SK-N-SH (cell line): ENCODE results near the gene ENTPD7.
A peak's percentile ranks its signal among the peaks of the same experiment; 100 is the strongest.

Experiments
- CTCF ChIP-seq: fragments of 200-600 bp; sonication (generic); IDR thresholded peaks from 2 replicates; pipeline ENCODE4 v1.6.1; 2017; ENCODE audit warnings: antibody characterized with exemption, mild to moderate bottlenecking, moderate library complexity
- MAX ChIP-seq: IDR thresholded peaks from 2 replicates; pipeline ENCODE4 v1.4.0; 2012; ENCODE audit warnings: low read depth
- MXI1 ChIP-seq: IDR thresholded peaks from 2 replicates; pipeline ENCODE4 v1.6.1; 2012; ENCODE audit warnings: mild to moderate bottlenecking, low read depth, low read length, improper control_type of control experiment
- REST ChIP-seq: IDR thresholded peaks from 2 replicates; pipeline ENCODE4 v1.6.1; 2012; ENCODE audit warnings: mild to moderate bottlenecking, low read depth, low read length, moderate library complexity
- USF1 ChIP-seq: IDR thresholded peaks from 2 replicates; pipeline ENCODE4 v1.4.0; 2012; ENCODE audit warnings: low read depth, borderline replicate concordance
- YY1 ChIP-seq: IDR thresholded peaks from 2 replicates; pipeline ENCODE4 v1.4.0; 2012; ENCODE audit warnings: low read depth, mild to moderate bottlenecking

GRCh38 chr10:99619851-99620710, 39.2 kb upstream of the ENTPD7 start, which contains the start of gene SLC25A28:
- peak; percentile 73 for TF ChIP-seq MXI1
- TF ChIP-seq USF1 = no peak
- no peak for TF ChIP-seq CTCF
- no peak for TF ChIP-seq YY1
- no peak for TF ChIP-seq REST
- TF ChIP-seq MAX = no peak
